ENCODE data around the gene PRR19. TPM values are rescaled to one million over a fixed set of nuclear protein-coding genes. Genes with fewer than 3 reads are reported as not detected.

Gene PRR19
- polyA plus RNA-seq, 1 donor from 2014 or later: 2.4 TPM

DNA sequence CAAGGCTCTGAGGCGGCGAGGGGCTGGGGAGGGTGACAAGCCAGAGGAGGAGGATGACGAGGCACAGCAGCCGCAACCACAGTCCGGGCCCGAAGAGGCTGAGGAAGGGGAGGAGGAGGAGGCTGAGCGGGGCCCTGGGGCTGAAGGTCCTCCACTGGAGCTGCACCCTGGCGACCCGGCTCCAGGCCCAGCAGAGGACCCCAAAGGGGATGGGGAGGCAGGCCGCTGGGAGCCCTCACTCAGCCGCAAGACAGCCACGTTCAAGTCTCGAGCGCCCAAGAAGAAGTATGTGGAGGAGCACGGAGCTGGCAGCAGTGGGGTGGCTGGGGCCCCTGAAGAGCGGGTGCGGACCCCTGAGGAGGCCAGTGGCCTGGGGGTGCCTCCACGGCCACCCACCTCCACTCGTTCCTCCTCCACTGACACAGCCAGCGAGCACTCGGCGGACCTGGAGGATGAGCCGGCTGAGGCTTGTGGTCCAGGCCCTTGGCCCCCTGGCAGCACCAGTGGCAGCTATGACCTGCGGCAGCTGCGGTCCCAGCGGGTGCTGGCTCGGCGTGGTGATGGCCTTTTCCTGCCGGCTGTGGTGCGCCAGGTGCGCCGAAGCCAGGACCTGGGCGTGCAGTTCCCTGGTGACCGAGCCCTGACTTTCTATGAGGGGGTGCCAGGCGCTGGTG is 29.9 kb upstream of the PRR19 start:
- Histone ChIP-seq H3K79me2 (replicated peaks; ENCODE audit: insufficient read depth, low read length) (peaks cover 42% of the 10 kb centered on the region), H4K20me1 (ENCODE audit: insufficient read depth) (no peaks in the 10 kb centered on the region), H3K27me3 (ENCODE audit: insufficient read depth, low read depth, low read length) (no peaks in the 10 kb centered on the region), H3K4me2 (ENCODE audit: low read length) (no peak overlapping the region), H2AFZ (ENCODE audit: low read depth, low read length) (no peak overlapping the region), H3K9ac (ENCODE audit: low read length) (no peak overlapping the region), H3K4me3 (ENCODE audit: low read length) (no peak overlapping the region), H3K9me3 (ENCODE audit: low read length) (no peaks in the 10 kb centered on the region), H3K9me2 (ENCODE audit: insufficient read depth, low read length) (no peaks in the 10 kb centered on the region), H3K27ac (ENCODE audit: low read length) (no peak overlapping the region), H3K36me3 (ENCODE audit: insufficient read depth, low read length) (peaks cover 6% of the 10 kb centered on the region), H3F3A (ENCODE audit: insufficient read depth, low read length, poor library complexity, severe bottlenecking) (no peaks in the 10 kb centered on the region)
- TF ChIP-seq, protein P1, sequence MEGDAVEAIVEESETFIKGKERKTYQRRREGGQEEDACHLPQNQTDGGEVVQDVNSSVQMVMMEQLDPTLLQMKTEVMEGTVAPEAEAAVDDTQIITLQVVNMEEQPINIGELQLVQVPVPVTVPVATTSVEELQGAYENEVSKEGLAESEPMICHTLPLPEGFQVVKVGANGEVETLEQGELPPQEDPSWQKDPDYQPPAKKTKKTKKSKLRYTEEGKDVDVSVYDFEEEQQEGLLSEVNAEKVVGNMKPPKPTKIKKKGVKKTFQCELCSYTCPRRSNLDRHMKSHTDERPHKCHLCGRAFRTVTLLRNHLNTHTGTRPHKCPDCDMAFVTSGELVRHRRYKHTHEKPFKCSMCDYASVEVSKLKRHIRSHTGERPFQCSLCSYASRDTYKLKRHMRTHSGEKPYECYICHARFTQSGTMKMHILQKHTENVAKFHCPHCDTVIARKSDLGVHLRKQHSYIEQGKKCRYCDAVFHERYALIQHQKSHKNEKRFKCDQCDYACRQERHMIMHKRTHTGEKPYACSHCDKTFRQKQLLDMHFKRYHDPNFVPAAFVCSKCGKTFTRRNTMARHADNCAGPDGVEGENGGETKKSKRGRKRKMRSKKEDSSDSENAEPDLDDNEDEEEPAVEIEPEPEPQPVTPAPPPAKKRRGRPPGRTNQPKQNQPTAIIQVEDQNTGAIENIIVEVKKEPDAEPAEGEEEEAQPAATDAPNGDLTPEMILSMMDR (IDR thresholded peaks at IDR 0.05; ENCODE audit: poor library complexity, severe bottlenecking): no peak
- TF ChIP-seq MXI1 (conservative IDR thresholded peaks at IDR 0.05; ENCODE audit: poor library complexity, severe bottlenecking) (no peak), EP300 (conservative IDR thresholded peaks at IDR 0.05; ENCODE audit: poor library complexity, severe bottlenecking) (no peak), TAF1 (IDR thresholded peaks at IDR 0.05; ENCODE audit: low read depth) (no peak), SMC3 (conservative IDR thresholded peaks at IDR 0.05; ENCODE audit: poor library complexity) (no peak), EZH2 (IDR thresholded peaks at IDR 0.05; ENCODE audit: borderline replicate concordance, insufficient read depth, low read length, poor library complexity, severe bottlenecking) (no peak), POLR2AphosphoS5 (IDR thresholded peaks at IDR 0.05) (no peak), RAD21 (conservative IDR thresholded peaks at IDR 0.05) (no peak)
- TF ChIP-seq, protein P2, sequence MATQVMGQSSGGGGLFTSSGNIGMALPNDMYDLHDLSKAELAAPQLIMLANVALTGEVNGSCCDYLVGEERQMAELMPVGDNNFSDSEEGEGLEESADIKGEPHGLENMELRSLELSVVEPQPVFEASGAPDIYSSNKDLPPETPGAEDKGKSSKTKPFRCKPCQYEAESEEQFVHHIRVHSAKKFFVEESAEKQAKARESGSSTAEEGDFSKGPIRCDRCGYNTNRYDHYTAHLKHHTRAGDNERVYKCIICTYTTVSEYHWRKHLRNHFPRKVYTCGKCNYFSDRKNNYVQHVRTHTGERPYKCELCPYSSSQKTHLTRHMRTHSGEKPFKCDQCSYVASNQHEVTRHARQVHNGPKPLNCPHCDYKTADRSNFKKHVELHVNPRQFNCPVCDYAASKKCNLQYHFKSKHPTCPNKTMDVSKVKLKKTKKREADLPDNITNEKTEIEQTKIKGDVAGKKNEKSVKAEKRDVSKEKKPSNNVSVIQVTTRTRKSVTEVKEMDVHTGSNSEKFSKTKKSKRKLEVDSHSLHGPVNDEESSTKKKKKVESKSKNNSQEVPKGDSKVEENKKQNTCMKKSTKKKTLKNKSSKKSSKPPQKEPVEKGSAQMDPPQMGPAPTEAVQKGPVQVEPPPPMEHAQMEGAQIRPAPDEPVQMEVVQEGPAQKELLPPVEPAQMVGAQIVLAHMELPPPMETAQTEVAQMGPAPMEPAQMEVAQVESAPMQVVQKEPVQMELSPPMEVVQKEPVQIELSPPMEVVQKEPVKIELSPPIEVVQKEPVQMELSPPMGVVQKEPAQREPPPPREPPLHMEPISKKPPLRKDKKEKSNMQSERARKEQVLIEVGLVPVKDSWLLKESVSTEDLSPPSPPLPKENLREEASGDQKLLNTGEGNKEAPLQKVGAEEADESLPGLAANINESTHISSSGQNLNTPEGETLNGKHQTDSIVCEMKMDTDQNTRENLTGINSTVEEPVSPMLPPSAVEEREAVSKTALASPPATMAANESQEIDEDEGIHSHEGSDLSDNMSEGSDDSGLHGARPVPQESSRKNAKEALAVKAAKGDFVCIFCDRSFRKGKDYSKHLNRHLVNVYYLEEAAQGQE (IDR thresholded peaks at IDR 0.05; ENCODE audit: borderline replicate concordance): no peak

DNA sequence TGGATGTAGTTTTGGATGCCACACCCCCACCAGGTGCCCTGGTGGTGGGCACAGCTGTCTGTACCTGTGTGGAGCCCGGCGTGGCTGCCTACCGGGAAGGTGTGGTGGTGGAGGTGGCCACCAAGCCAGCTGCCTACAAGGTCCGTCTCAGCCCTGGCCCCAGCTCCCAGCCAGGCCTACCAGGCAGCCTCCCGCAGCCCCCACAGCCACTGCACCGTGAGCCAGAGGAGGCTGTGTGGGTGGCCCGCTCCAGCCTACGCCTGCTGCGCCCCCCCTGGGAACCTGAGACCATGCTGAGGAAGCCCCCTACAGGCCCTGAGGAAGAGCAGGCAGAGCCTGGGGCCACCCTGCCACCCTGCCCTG is 29.4 kb upstream of the PRR19 start:
- H3F3A ChIP-seq (ENCODE audit: insufficient read depth, low read length, poor library complexity, severe bottlenecking): no peaks in the 10 kb centered on the region
- no peaks in the 10 kb centered on the region for H4K20me1 ChIP-seq (ENCODE audit: insufficient read depth)
- no peak overlapping the region for H3K4me3 ChIP-seq (ENCODE audit: low read length)
- no peak overlapping the region for H3K9ac ChIP-seq (ENCODE audit: low read length)
- H2AFZ ChIP-seq (ENCODE audit: low read depth, low read length): no peak overlapping the region
- no peaks in the 10 kb centered on the region for H3K9me2 ChIP-seq (ENCODE audit: insufficient read depth, low read length)
- peaks cover 6% of the 10 kb centered on the region for H3K36me3 ChIP-seq (ENCODE audit: insufficient read depth, low read length)
- H3K27me3 ChIP-seq (ENCODE audit: insufficient read depth, low read depth, low read length): no peaks in the 10 kb centered on the region
- H3K27ac ChIP-seq (ENCODE audit: low read length): no peak overlapping the region
- peaks cover 42% of the 10 kb centered on the region for H3K79me2 ChIP-seq (replicated peaks; ENCODE audit: insufficient read depth, low read length)
- TF ChIP-seq POLR2AphosphoS5 (IDR thresholded peaks at IDR 0.05) (no peak), EZH2 (IDR thresholded peaks at IDR 0.05; ENCODE audit: borderline replicate concordance, insufficient read depth, low read length, poor library complexity, severe bottlenecking) (no peak), TAF1 (IDR thresholded peaks at IDR 0.05; ENCODE audit: low read depth) (no peak), MXI1 (conservative IDR thresholded peaks at IDR 0.05; ENCODE audit: poor library complexity, severe bottlenecking) (no peak)
- TF ChIP-seq, protein P2 (IDR thresholded peaks at IDR 0.05; ENCODE audit: borderline replicate concordance): no peak
- H3K4me2 ChIP-seq (ENCODE audit: low read length): no peak overlapping the region
- no peaks in the 10 kb centered on the region for H3K9me3 ChIP-seq (ENCODE audit: low read length)

Measured in neural cell (in vitro differentiated cells).